ENCODE data around the gene TRIM46. TPM values are rescaled to one million over a fixed set of nuclear protein-coding genes. Genes with fewer than 3 reads are reported as not detected.

The TRIM46 gene
- total and polyA plus RNA-seq, 9 of the 15 experiments (the other 6 are each of a cell fraction or from before 2014, with no cell fraction given): 0.05 to 0.60 (median 0.16) TPM; not detected in 3

GRCh38 chr1:155174324-155175280 is 953 bp downstream of the TRIM46 start (continued):
- TF ChIP-seq ZNF740 (CRISPR knock-in tag; IDR thresholded peaks at IDR 0.05): peak; percentile 64; the same call in 1 of the 2 replicates
- TF ChIP-seq ZNF740 (tag; IDR thresholded peaks at IDR 0.05): no peak
- no peak for TF ChIP-seq PYGO2 (tag; IDR thresholded peaks at IDR 0.05)
- no peak for TF ChIP-seq ZNF124 (CRISPR knock-in tag; IDR thresholded peaks at IDR 0.05)
- 0 out of 2 replicates have a peak, but pooled peaks have one; percentile 49 for TF ChIP-seq NFIC (IDR thresholded peaks at IDR 0.05)
- TF ChIP-seq GABPA (tag; conservative IDR thresholded peaks at IDR 0.05; ENCODE audit: low read depth): no peak
- no peak for TF ChIP-seq TBP (optimal IDR thresholded peaks at IDR 0.05; ENCODE audit: low read depth, low read length)
- no peak for TF ChIP-seq THRAP3 (IDR thresholded peaks at IDR 0.05; ENCODE audit: borderline replicate concordance)
- no peak for TF ChIP-seq RBM22 (IDR thresholded peaks at IDR 0.05; ENCODE audit: low read depth, low read length, poor library complexity, severe bottlenecking)
- TF ChIP-seq BRF1 (IDR thresholded peaks at IDR 0.05; ENCODE audit: borderline replicate concordance, extremely low read depth, insufficient read length): no peak
- no peak for TF ChIP-seq ZNF586 (CRISPR knock-in tag; conservative IDR thresholded peaks at IDR 0.05)
- 0 out of 2 replicates have a peak, but pooled peaks have one; percentile 13 for TF ChIP-seq SPI1 (IDR thresholded peaks at IDR 0.05; ENCODE audit: borderline replicate concordance, low read depth, low read length)
- peak; percentile 37; the same call in 1 of the 2 replicates for TF ChIP-seq ZBTB7A (IDR thresholded peaks at IDR 0.05; ENCODE audit: borderline replicate concordance, control insufficient read depth, low read depth, low read length)
- no peak for TF ChIP-seq USF1 (CRISPR knock-in tag; IDR thresholded peaks at IDR 0.05)
- TF ChIP-seq FOXP4 (CRISPR knock-in tag; IDR thresholded peaks at IDR 0.05; ENCODE audit: borderline replicate concordance): no peak
- TF ChIP-seq ZNF12 (CRISPR knock-in tag; IDR thresholded peaks at IDR 0.05): no peak
- peak; percentile 46; the same call in 1 of the 2 replicates for TF ChIP-seq VEZF1 (CRISPR knock-in tag; IDR thresholded peaks at IDR 0.05)
- no peak for TF ChIP-seq MYC (IDR thresholded peaks at IDR 0.05; ENCODE audit: low read depth, low read length)
- TF ChIP-seq MYC (CRISPR knock-in tag; IDR thresholded peaks at IDR 0.05; ENCODE audit: borderline replicate concordance, low read depth): no peak
- TF ChIP-seq ETV1 (tag; conservative IDR thresholded peaks at IDR 0.05; ENCODE audit: low read depth): no peak
- no peak for TF ChIP-seq MED1 (CRISPR knock-in tag; IDR thresholded peaks at IDR 0.05; ENCODE audit: borderline replicate concordance)
- TF ChIP-seq ZNF764 (CRISPR knock-in tag; IDR thresholded peaks at IDR 0.05; ENCODE audit: low read depth): no peak
